Measurements from ENCODE around the gene RAB35.

Gene RAB35

GRCh38 chr12:120102189-120103043, 14.1 kb downstream of the RAB35 start:
- no peak for DNase-seq

- no peak for DNase-seq
Observed at GRCh38 chr12:120101617-120102016, 14.9 kb downstream of the RAB35 start.

- DNase-seq: no peak
Observed at GRCh38 chr12:120101182-120101581, 15.4 kb downstream of the RAB35 start.

- DNase-seq: no peak
Observed at GRCh38 chr12:120100630-120101029, 15.9 kb downstream of the RAB35 start.

- DNase-seq: no peak
Observed at GRCh38 chr12:120099738-120100137, 16.8 kb downstream of the RAB35 start.

GRCh38 chr12:120098756-120099470, 17.6 kb downstream of the RAB35 start:
- no peak for DNase-seq

- DNase-seq: no peak
Observed at GRCh38 chr12:120096671-120097202, 19.8 kb downstream of the RAB35 start.

- no peak for DNase-seq
Observed at GRCh38 chr12:120095736-120096135, 20.8 kb downstream of the RAB35 start.

- DNase-seq: no peak
Observed at GRCh38 chr12:120095331-120095730, 21.2 kb downstream of the RAB35 start.

- DNase-seq: no peak
Observed at GRCh38 chr12:120094485-120094884, 22.1 kb downstream of the RAB35 start.

- no peak for DNase-seq
Observed at GRCh38 chr12:120093592-120094355, 22.8 kb downstream of the RAB35 start.

- DNase-seq: no peak
Observed at GRCh38 chr12:120093336-120093591, 23.3 kb downstream of the RAB35 start.

- DNase-seq: no peak
Observed at GRCh38 chr12:120092551-120093335, 23.8 kb downstream of the RAB35 start.

GRCh38 chr12:120091371-120092090, 25.0 kb downstream of the RAB35 start:
- no peak for DNase-seq

GRCh38 chr12:120090626-120091295, 25.8 kb downstream of the RAB35 start:
- no peak for DNase-seq

- no peak for DNase-seq
Observed at GRCh38 chr12:120090206-120090605, 26.3 kb downstream of the RAB35 start.

GRCh38 chr12:120089796-120090195, 26.8 kb downstream of the RAB35 start:
- no peak for DNase-seq

- no peak for DNase-seq
Observed at GRCh38 chr12:120089105-120089504, 27.4 kb downstream of the RAB35 start.

GRCh38 chr12:120086801-120087621, 29.5 kb downstream of the RAB35 start:
- DNase-seq: peak; percentile 99

- DNase-seq: peak; percentile 60
Observed at GRCh38 chr12:120085920-120086645, 30.5 kb downstream of the RAB35 start.

All from hematopoietic multipotent progenitor cell treated with erythropoietin and hydrocortisone succinate and interleukin-3 and kit ligand, for 4 days (in vitro differentiated cells).